Astrocyte (in vitro differentiated cells and primary cell): ENCODE data around the gene TUG1. TPM values are rescaled to one million over a fixed set of nuclear protein-coding genes. Genes with fewer than 3 reads are reported as not detected.

Source experiments
- DNase-seq: peaks from one replicate; pipeline ENCODE4 v3.0.0-alpha.2; 2010; ENCODE audit warnings: low read depth
- FAIRE-seq: peaks from 2 replicates; lab custom pipeline; 2011; peaks lifted over from hg19 to GRCh38; lab: Jason Lieb, UNC
- H2AFZ ChIP-seq: 2 replicates; pipeline ENCODE4 v1.6.0; 2012; ENCODE audit warnings: low read depth, low read length, inconsistent platforms
- H3K27ac ChIP-seq: 2 replicates; pipeline ENCODE4 v1.5.1; 2011; ENCODE audit warnings: low read depth, low read length, inconsistent platforms
- H3K27me3 ChIP-seq: 2 replicates; pipeline ENCODE4 v1.6.0; 2011; ENCODE audit warnings: low read length, inconsistent platforms; ENCODE audit not compliant: insufficient read depth
- H3K36me3 ChIP-seq: 2 replicates; pipeline ENCODE4 v1.5.1; 2011; ENCODE audit warnings: low read length, inconsistent platforms; ENCODE audit not compliant: insufficient read depth
- H3K4me1 ChIP-seq: 2 replicates; pipeline ENCODE4 v1.5.1; 2011; ENCODE audit warnings: low read length, inconsistent platforms; ENCODE audit not compliant: insufficient read depth
- H3K4me2 ChIP-seq: 2 replicates; pipeline ENCODE4 v1.6.0; 2012; ENCODE audit warnings: low read length, inconsistent platforms
- H3K4me3 ChIP-seq: 2 replicates; pipeline ENCODE4 v1.5.1; 2011; ENCODE audit warnings: low read depth, mild to moderate bottlenecking, low read length, inconsistent platforms; ENCODE audit not compliant: insufficient read depth
- H3K79me2 ChIP-seq: 2 replicates; pipeline ENCODE4 v1.6.0; 2012; ENCODE audit warnings: mild to moderate bottlenecking, low read length, inconsistent platforms; ENCODE audit not compliant: insufficient read depth
- H3K9ac ChIP-seq: 2 replicates; pipeline ENCODE4 v1.6.0; 2012; ENCODE audit warnings: mild to moderate bottlenecking, low read length, inconsistent platforms
- H3K9me3 ChIP-seq: 2 replicates; pipeline ENCODE4 v1.5.1; 2012; ENCODE audit warnings: low read depth, mild to moderate bottlenecking, low read length, inconsistent platforms; ENCODE audit not compliant: insufficient read depth
- H4K20me1 ChIP-seq: 2 replicates; pipeline ENCODE4 v1.6.0; 2012; ENCODE audit warnings: low read length, inconsistent platforms; ENCODE audit not compliant: insufficient read depth
- H3K27ac Mint-ChIP-seq: one replicate; pipeline ENCODE4 v1.8.0; 2021; ENCODE audit warnings: mild to moderate bottlenecking, mixed read lengths; ENCODE audit not compliant: unreplicated experiment
- H3K27me3 Mint-ChIP-seq: one replicate; pipeline ENCODE4 v1.8.0; 2021; ENCODE audit warnings: low read depth, mixed read lengths; ENCODE audit not compliant: unreplicated experiment
- H3K36me3 Mint-ChIP-seq: one replicate; pipeline ENCODE4 v1.8.0; 2021; ENCODE audit warnings: low read depth, mixed read lengths; ENCODE audit not compliant: unreplicated experiment
- H3K4me1 Mint-ChIP-seq: one replicate; pipeline ENCODE4 v1.8.0; 2021; ENCODE audit warnings: low read depth, mixed read lengths; ENCODE audit not compliant: unreplicated experiment
- H3K4me3 Mint-ChIP-seq: one replicate; pipeline ENCODE4 v1.8.0; 2021; ENCODE audit warnings: mild to moderate bottlenecking, moderate library complexity, mixed read lengths; ENCODE audit not compliant: unreplicated experiment
- H3K9me3 Mint-ChIP-seq: one replicate; pipeline ENCODE4 v1.8.0; 2021; ENCODE audit warnings: mild to moderate bottlenecking, mixed read lengths; ENCODE audit not compliant: unreplicated experiment
- CTCF ChIP-seq: IDR thresholded peaks from 2 replicates; pipeline ENCODE4 v1.5.1; 2011; ENCODE audit warnings: low read depth, mild to moderate bottlenecking, inconsistent platforms, low read length, moderate library complexity; ENCODE audit not compliant: insufficient read depth
- EZH2 ChIP-seq: IDR thresholded peaks from 2 replicates; pipeline ENCODE4 v1.6.1; 2012; ENCODE audit warnings: mild to moderate bottlenecking, low read length, inconsistent platforms; ENCODE audit not compliant: insufficient read depth
- total RNA-seq: library from RNA; stranded (reverse); gene quantifications from 2 replicates; pipeline ENCODE4 v1.2.1, GENCODE V29; 2021

TUG1 gene
- total RNA-seq, 1 donor from 2014 or later = 107 TPM

- H3K4me3 Mint-ChIP-seq = no peak overlapping the region
- H3K4me1 ChIP-seq = no peaks in the 10 kb centered on the region
- H3K9me3 Mint-ChIP-seq = peaks cover 7% of the 10 kb centered on the region
- peaks cover 2% of the 10 kb centered on the region for H3K27me3 Mint-ChIP-seq
- no peaks in the 10 kb centered on the region for H4K20me1 ChIP-seq
- no peak overlapping the region for H3K27ac Mint-ChIP-seq
- TF ChIP-seq CTCF (no peak), EZH2 (no peak)
- H3K27me3 ChIP-seq = no peaks in the 10 kb centered on the region
- no peak overlapping the region for H3K4me3 ChIP-seq
- H3K79me2 ChIP-seq = no peaks in the 10 kb centered on the region
- FAIRE-seq (no peak), DNase-seq (peak; percentile 23)
- no peak overlapping the region for H3K9ac ChIP-seq
- no peak overlapping the region for H2AFZ ChIP-seq
- peaks cover 2% of the 10 kb centered on the region for H3K9me3 ChIP-seq
- no peaks in the 10 kb centered on the region for H3K4me1 Mint-ChIP-seq
- no peak overlapping the region for H3K4me2 ChIP-seq
- H3K36me3 Mint-ChIP-seq = peaks cover 4% of the 10 kb centered on the region
- H3K27ac ChIP-seq = no peak overlapping the region
- no peaks in the 10 kb centered on the region for H3K36me3 ChIP-seq
Measured at GRCh38 chr22:30992565-30992964, 23.5 kb downstream of the TUG1 start.

GRCh38 chr22:30994960-30995359 is 25.9 kb downstream of the TUG1 start:
- Histone ChIP-seq H3K27me3 (no peaks in the 10 kb centered on the region), H3K4me3 (no peak overlapping the region), H3K9ac (no peak overlapping the region), H3K9me3 (peaks cover 2% of the 10 kb centered on the region), H3K79me2 (no peaks in the 10 kb centered on the region), H3K27ac (no peak overlapping the region), H3K36me3 (no peaks in the 10 kb centered on the region), H4K20me1 (no peaks in the 10 kb centered on the region), H2AFZ (no peak overlapping the region), H3K4me2 (no peak overlapping the region), H3K4me1 (no peaks in the 10 kb centered on the region)
- Mint-ChIP-seq H3K36me3 (peaks cover 4% of the 10 kb centered on the region), H3K27me3 (peaks cover 2% of the 10 kb centered on the region), H3K4me1 (no peaks in the 10 kb centered on the region), H3K9me3 (peaks cover 7% of the 10 kb centered on the region), H3K4me3 (no peak overlapping the region), H3K27ac (no peak overlapping the region)
- no peak for DNase-seq
- TF ChIP-seq EZH2 (no peak), CTCF (no peak)
- FAIRE-seq = no peak

- Mint-ChIP-seq H3K4me3 (no peak overlapping the region), H3K36me3 (peaks cover 4% of the 10 kb centered on the region), H3K4me1 (no peaks in the 10 kb centered on the region), H3K27ac (no peak overlapping the region), H3K27me3 (peaks cover 2% of the 10 kb centered on the region), H3K9me3 (peaks cover 7% of the 10 kb centered on the region)
- FAIRE-seq (no peak), DNase-seq (no peak)
- Histone ChIP-seq H2AFZ (no peak overlapping the region), H3K4me3 (no peak overlapping the region), H3K9me3 (peaks cover 2% of the 10 kb centered on the region), H3K4me1 (no peaks in the 10 kb centered on the region), H3K79me2 (no peaks in the 10 kb centered on the region), H3K36me3 (no peaks in the 10 kb centered on the region), H3K9ac (no peak overlapping the region), H3K27ac (no peak overlapping the region), H3K4me2 (no peak overlapping the region), H3K27me3 (no peaks in the 10 kb centered on the region), H4K20me1 (no peaks in the 10 kb centered on the region)
- TF ChIP-seq EZH2 (no peak), CTCF (no peak)
Measured at GRCh38 chr22:30996462-30996861, 27.4 kb downstream of the TUG1 start.
